GM19438 (cell line): ENCODE data around the gene FGD4.
A peak's percentile ranks its signal among the peaks of the same experiment; 100 is the strongest.

Experiments used
- ATAC-seq: cut with Tn5 transposase; IDR thresholded peaks from one replicate; pipeline ENCODE4 v1.9.1; 2021; ENCODE audit warnings: low read depth; ENCODE audit not compliant: unreplicated experiment

The FGD4 gene

GRCh38 chr12:32399370-32400113, at the start of gene FGD4:
FGD4 (plus strand) TSS chr12:32399558.
- peak; percentile 88 for ATAC-seq

DNA sequence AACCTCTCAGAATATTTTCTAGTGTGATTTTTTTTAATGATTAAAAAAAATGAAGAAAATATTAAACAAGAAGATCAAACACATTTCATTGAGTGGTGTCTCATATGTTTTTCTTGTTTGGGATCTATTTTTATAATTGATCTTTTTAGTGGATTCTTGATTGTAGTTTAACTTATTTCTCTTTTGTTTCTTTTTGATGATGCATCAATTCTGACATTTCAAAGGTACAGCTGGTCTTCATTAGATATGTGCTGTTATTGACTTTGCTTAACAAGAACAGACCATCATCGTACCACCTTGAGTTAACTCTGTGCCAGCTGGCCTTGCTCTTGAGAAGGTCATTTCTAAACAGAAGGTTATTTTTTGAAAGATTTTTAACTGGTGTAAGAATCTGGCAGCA, 45.8 kb upstream of the FGD4 start:
- ATAC-seq, result no peak

DNA sequence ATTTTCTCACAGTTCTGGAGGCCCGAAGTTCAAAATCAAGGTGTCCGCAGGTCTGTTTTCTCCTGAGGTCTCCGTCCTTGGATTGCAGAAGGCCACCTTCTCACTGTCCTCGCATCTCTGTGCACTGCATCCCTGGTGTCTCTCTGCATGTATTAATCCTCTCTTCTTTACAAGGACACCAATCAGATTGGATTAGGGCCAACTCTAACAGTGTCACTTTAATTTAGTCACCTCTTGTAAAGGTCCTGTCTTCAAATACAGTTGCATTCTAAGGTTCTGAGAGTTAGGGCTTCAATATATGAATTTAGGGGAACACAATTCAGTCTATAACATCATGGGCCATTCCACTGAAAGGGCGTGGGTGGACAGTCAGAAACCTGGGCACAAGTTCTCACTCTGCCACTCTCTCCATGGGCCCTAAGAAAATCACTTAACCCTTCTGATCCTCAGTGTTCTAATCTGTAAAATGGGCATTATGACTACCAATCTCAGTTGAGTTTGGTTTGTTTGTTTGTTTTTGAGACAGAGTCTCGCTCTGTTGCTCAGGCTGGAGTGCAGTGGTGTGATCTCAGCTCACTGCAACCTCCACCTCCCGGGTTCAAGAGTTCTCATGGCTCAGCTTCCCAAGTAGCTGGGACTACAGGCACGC, 41.6 kb upstream of the FGD4 start:
- no peak for ATAC-seq

DNA sequence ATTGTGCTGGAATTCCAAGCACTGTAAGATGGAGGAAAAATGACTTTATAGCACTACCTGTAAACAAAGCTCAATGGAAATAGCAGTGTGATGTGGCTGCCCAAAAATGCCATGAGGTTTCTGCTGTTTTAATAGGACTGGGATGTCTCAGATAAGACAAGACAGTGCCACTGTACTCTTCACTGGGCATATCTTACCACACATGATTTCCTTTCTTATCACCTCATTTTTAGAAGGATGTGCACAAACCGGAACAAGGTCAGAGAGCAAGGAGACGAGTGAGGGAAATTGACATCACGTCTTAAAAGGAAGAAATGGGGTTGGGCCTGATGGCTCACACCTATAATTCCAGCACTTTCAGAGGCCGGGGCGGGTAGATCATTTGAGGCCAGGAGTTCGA, 38.4 kb upstream of the FGD4 start:
- ATAC-seq, result no peak

GRCh38 chr12:32362892-32363291, 36.5 kb upstream of the FGD4 start:
- ATAC-seq, result no peak

DNA sequence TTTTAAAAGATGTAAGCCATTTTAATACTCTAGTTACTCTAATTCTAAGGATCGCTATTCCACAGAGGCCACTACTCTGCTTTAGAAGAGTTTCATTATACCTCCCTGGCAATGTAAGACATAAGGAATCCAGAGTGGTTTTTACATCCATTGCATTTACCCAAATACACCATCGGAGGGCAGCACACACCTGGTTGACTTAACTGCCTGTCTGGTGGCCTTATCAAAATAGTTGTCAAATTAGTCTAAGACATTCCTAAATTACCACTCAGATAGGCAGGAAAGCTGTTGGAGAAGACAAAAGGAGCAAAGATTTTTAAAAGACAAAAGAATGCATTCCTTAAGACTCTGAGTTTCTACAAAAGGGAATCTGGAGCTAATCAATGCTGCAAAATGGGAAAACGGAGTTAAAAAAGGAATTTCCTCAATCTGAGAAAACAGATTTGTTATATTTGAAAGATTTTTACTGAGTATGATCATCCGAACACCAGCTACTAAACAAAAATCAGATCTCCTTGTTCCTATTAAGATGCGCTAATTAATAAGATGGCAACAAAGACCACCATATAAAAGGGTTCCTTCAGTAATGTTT, 33.8 kb upstream of the FGD4 start:
- no peak for ATAC-seq

DNA sequence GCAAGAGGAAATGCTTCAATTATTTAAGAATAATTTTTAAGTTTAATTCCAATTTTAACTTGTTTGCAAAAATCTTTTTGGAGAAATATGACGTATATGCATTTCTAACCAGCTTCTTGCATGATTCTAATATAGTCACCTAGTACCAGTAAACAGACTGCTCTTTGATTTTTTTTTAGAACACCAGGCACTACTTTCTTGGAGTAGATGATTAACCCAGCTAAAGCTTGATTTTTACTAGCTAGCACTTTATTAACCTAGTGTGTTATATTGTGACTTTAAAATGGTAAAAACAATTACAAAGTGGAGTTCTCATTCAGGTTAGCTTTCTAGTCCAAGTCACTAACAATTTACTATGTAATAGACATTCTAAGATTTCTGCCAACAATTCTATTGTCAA, 32.6 kb upstream of the FGD4 start:
- ATAC-seq, result no peak

DNA sequence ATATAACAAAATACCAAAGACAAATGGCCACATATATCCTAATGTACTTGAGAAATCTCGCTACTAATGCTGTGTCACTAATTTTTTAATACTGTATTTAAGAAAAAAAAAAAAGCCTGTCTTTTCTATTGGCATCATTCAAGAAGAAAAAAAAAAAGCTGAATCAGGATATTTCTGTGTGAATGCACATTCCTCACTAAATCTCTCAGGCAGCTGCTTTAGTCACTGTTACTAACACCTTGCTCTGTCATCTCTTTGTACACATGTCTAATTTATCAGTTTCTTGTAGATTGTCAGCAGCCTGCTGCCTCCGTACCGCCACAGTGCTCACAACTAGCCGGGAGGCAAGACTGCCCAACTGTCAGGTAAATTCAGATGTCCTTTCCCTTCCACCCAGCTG, 32.0 kb upstream of the FGD4 start:
- ATAC-seq, result no peak

- no peak for ATAC-seq
Observed at GRCh38 chr12:32369202-32369601, 30.2 kb upstream of the FGD4 start.

GRCh38 chr12:32377344-32378055, 21.9 kb upstream of the FGD4 start:
- ATAC-seq, result no peak

- ATAC-seq, result no peak
Observed at GRCh38 chr12:32379213-32379612, 20.1 kb upstream of the FGD4 start.

DNA sequence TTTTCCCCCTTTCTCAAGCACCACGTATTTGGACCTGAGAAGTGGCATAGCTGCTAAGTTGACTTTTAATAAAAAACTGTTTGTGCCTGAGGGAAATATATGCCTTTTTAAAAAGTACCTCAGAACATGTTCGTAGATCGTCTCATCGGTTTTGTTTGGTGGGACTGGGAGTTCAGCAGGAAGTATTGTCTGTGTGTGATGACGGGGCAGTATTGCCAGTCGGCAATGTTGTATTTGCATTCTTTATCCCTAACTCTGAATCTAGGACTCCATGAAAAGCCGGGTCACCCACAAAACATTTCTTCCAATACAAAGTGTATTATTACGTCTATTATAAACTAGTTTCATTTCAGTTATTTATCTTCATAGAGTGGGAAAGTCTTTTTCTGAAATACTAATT, 19.7 kb upstream of the FGD4 start:
- ATAC-seq, result no peak

DNA sequence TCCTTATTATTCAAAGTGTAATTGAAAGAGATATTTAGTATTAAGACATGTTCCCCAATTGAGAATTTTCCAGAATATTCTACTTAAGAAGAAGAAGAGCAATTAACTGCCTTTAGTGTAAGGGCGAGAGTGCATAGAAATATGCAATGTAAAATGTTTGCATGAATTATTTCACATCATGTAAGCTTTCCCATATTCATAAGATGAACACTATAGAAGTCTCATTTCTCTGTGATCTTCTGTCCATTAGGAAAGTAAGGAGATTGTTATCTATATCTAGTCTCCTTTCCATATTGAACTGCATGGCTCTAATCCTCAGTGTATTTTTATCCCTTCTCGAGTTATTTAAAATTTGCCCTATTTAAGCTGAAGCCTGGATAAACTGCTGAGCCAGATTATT, 17.1 kb upstream of the FGD4 start:
- no peak for ATAC-seq

DNA sequence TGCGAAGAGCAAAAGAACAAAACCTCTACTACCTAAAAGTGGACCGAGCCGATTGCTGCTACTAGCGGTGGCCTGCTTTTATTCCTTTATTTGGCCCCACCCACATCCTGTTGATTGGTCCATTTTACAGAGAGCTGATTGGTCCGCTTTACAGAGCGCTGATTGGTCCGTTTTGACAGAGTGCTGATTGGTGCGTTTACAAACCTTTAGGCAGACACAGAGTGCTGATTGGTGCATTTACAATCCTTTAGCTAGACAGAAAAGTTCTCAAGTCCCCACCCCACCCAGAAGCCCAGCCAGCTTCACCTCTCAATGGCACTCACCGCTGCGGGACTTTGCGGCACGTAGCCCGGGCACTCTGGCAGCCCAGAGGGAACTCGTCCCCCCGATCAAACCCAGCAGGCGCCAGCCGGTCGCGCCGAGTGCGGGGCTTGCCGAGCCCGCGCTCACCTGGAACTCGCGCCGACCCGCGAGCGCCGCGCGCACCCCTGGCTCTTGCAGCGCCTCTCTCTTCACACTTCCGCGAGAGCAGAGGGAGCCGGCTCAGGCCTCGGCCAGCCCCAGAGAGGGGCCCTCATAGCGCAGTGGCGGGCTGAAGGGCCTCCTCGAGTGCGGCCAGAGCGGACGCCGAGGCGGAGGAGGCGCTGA, 8.7 kb upstream of the FGD4 start:
- no peak for ATAC-seq

DNA sequence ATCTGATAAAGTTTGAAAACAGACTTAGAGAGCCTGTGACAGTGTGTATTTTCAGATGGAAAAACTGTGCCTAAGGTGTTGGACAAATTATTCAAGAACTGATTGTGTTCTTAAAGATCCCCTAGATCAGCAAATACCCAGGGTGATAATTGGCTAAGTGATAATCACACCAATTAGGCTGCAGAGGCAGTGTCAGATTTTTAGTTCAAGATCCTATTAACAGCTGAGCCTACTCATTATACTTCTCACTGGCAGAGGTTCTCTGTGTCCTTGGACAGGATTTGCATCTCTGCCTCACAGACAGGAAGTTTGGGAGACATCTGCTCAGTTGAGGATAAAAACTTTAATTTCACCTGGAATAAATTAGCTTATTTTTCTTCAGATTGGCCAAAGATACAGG, 4.3 kb upstream of the FGD4 start:
- no peak for ATAC-seq

GRCh38 chr12:32397696-32398095, 1.7 kb upstream of the FGD4 start:
- ATAC-seq, result no peak

DNA sequence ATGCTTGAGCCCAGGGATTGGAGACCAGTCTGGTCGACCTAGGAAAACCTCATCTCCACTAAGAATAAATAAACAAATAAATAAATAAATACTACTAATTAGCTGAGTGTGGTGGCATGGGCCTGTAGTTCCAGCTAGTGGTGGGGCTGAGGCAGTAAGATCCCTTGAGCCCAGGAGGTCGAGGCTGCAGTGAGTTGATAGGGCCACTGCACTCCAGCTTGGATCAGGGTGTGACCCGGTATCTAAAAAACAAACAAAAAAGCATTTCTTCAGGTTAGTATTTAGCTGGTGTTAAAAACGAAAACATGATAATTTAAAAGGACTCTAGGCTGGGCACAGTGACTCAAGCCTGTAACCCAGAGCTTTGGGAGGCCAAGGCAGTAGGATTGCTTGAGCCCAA, 1.2 kb upstream of the FGD4 start:
- ATAC-seq, result no peak

- no peak for ATAC-seq
Observed at GRCh38 chr12:32398816-32399369, 465 bp upstream of the FGD4 start.

GRCh38 chr12:32400114-32400672, 835 bp downstream of the FGD4 start:
- ATAC-seq, result peak; percentile 5

GRCh38 chr12:32400866-32401265, 1.5 kb downstream of the FGD4 start:
- no peak for ATAC-seq
